Right cardiac atrium (tissue), 5 donors: ENCODE results near the gene RRP9. TPM values are rescaled to one million over a fixed set of nuclear protein-coding genes. Genes with fewer than 3 reads are reported as not detected.
A peak's percentile ranks its signal among the peaks of the same experiment; 100 is the strongest.

Experiments
- ATAC-seq, 2 donors: fragments of 200-7000 bp; cut with Tn5 transposase; one replicate each; pipeline versions ENCODE4 v1.8.0 to v1.9.1; 2020; ENCODE audit warnings: moderate library complexity in 2 of 2, mild to moderate bottlenecking in 1 of 2
- DNase-seq, 3 donors: peaks; one replicate each; pipeline ENCODE4 v3.0.0-alpha.2; 2020
- H3K27ac ChIP-seq: one replicate; pipeline ENCODE4 v1.5.1; 2013; ENCODE audit warnings: mild to moderate bottlenecking, low read length, control low read depth, moderate library complexity
- H3K27me3 ChIP-seq: one replicate; pipeline ENCODE4 v1.6.1; 2013; ENCODE audit not compliant: control insufficient read depth, insufficient read depth
- H3K4me1 ChIP-seq: one replicate; pipeline ENCODE4 v1.6.1; 2013; ENCODE audit warnings: low read length; ENCODE audit not compliant: control insufficient read depth, insufficient read depth
- H3K4me3 ChIP-seq: one replicate; pipeline ENCODE4 v1.5.1; 2013; ENCODE audit warnings: low read length, control low read depth
- H3K9me3 ChIP-seq: one replicate; pipeline ENCODE4 v1.6.1; 2013; ENCODE audit warnings: low read length; ENCODE audit not compliant: control insufficient read depth
- WGBS: extraction: QIAGEN DNeasy Blood & Tissue Kit; methylation state at CpG from one replicate; pipeline ENCODE4 v1.1.7; 2013; 5-methylcytosine and 5-hydroxymethylcytosine counted together
- intact Hi-C, 4 donors: fragments of 100-400 bp; cut with DNase I; formaldehyde crosslinking; loops; one replicate each; pipeline versions ENCODE4 v1.11.0 to v1.14.0; 2022 to 2023
- polyA plus RNA-seq: library from polyadenylated mRNA; stranded (reverse); fragments of 200-250 nt; gene quantifications from one replicate; pipeline ENCODE4 v1.2.3, GENCODE V29; 2013
- total RNA-seq, 4 donors: library from RNA; stranded (reverse); fragmentation: NEBNext Ultra II Directional; extraction: Animal tissue kit (Norgen Biotek cat#: 25700); gene quantifications; one replicate each; pipeline ENCODE4 v1.2.1, GENCODE V29; 2021
- donor health status: healthy with polysubstance abuse.
- donor health status: DM: no; HTN: yes; CAD: no.
- donor health status: DM: no; HTN: no; CAD: no.
- donor health status: DM: no; HTN: yes; CAD: no; lungs with severe emphysema.
- donor health status: DM: yes; HTN: yes; CAD: no.

The RRP9 gene
- total and polyA plus RNA-seq, 5 donors, result 7.0 to 13.9 (median 9.4) TPM

GRCh38 chr3:51962854-51963530 lies 21.3 kb upstream of the RRP9 start:
- peaks cover 33% of the 10 kb centered on the region for H3K4me1 ChIP-seq
- intact Hi-C loops, result no loop called here
- peak in 2 of 3 donors; percentile 63 to 78 for DNase-seq

GRCh38 chr3:51961602-51962569 lies 20.2 kb upstream of the RRP9 start:
- intact Hi-C loops, result no loop called here
- peak in 2 of 3 donors; percentile 74 to 82 for DNase-seq

More at GRCh38 chr3:51962854-51963530, 21.3 kb upstream of the RRP9 start:
- Histone ChIP-seq H3K27me3 (no peaks in the 10 kb centered on the region), H3K9me3 (no peaks in the 10 kb centered on the region), H3K27ac (peak overlapping the region; percentile 66), H3K4me3 (no peak overlapping the region)
- WGBS, result 67% methylated on average over 6 of the region's 6 CpGs
- peak in 1 of 2 donors; percentile 2 for ATAC-seq

GRCh38 chr3:51961011-51961410 lies 19.3 kb upstream of the RRP9 start:
- H3K4me1 ChIP-seq, result peaks cover 32% of the 10 kb centered on the region
- ATAC-seq (no peak), DNase-seq (peak in 2 of 3 donors; percentile 41 to 63)
- H3K27me3 ChIP-seq, result no peaks in the 10 kb centered on the region
- intact Hi-C loops, result no loop called here
- H3K27ac ChIP-seq, result no peak overlapping the region
- 91% methylated on average over 18 of the region's 18 CpGs for whole genome bisulfite sequencing
- no peaks in the 10 kb centered on the region for H3K9me3 ChIP-seq
- H3K4me3 ChIP-seq, result no peak overlapping the region

More at GRCh38 chr3:51961602-51962569, 20.2 kb upstream of the RRP9 start:
- ATAC-seq, result peak; percentile 41 to 62
- H3K9me3 ChIP-seq, result no peaks in the 10 kb centered on the region
- H3K4me1 ChIP-seq, result peaks cover 33% of the 10 kb centered on the region
- H3K27me3 ChIP-seq, result no peaks in the 10 kb centered on the region
- H3K4me3 ChIP-seq, result no peak overlapping the region
- H3K27ac ChIP-seq, result peak overlapping the region; percentile 66
- 56% methylated on average over 9 of the region's 9 CpGs for WGBS

GRCh38 chr3:51960386-51960785 lies 18.7 kb upstream of the RRP9 start:
- 81% methylated on average over 10 of the region's 10 CpGs for WGBS

GRCh38 chr3:51959651-51960050 lies 17.9 kb upstream of the RRP9 start:
- intact Hi-C loops, result no loop called here

More at GRCh38 chr3:51960386-51960785, 18.7 kb upstream of the RRP9 start:
- no peak overlapping the region for H3K4me3 ChIP-seq
- no peaks in the 10 kb centered on the region for H3K27me3 ChIP-seq
- H3K27ac ChIP-seq, result no peak overlapping the region
- ATAC-seq (no peak), DNase-seq (peak in 2 of 3 donors; percentile 61 to 69)
- no peaks in the 10 kb centered on the region for H3K9me3 ChIP-seq
- peaks cover 31% of the 10 kb centered on the region for H3K4me1 ChIP-seq
- intact Hi-C loops, result no loop called here

GRCh38 chr3:51958603-51959521 lies 17.2 kb upstream of the RRP9 start:
- H3K4me1 ChIP-seq, result peaks cover 17% of the 10 kb centered on the region

More at GRCh38 chr3:51959651-51960050, 17.9 kb upstream of the RRP9 start:
- Histone ChIP-seq H3K27ac (no peak overlapping the region), H3K9me3 (no peaks in the 10 kb centered on the region), H3K4me1 (peaks cover 24% of the 10 kb centered on the region), H3K4me3 (no peak overlapping the region), H3K27me3 (no peaks in the 10 kb centered on the region)
- 98% methylated on average over 7 of the region's 7 CpGs for WGBS
- DNase-seq (peak in 2 of 3 donors; percentile 31 to 51), ATAC-seq (no peak)

GRCh38 chr3:51957520-51958205 lies 16.0 kb upstream of the RRP9 start:
- 92% methylated on average over 15 of the region's 15 CpGs for WGBS
- Histone ChIP-seq H3K27ac (no peak overlapping the region), H3K27me3 (no peaks in the 10 kb centered on the region), H3K4me3 (no peak overlapping the region), H3K9me3 (no peaks in the 10 kb centered on the region), H3K4me1 (peaks cover 9% of the 10 kb centered on the region)
- ATAC-seq (no peak), DNase-seq (peak in 2 of 3 donors; percentile 53 to 61)
- intact Hi-C loops, result no loop called here

More at GRCh38 chr3:51958603-51959521, 17.2 kb upstream of the RRP9 start:
- H3K9me3 ChIP-seq, result no peaks in the 10 kb centered on the region
- ATAC-seq, result no peak
- H3K27ac ChIP-seq, result no peak overlapping the region
- no peaks in the 10 kb centered on the region for H3K27me3 ChIP-seq
- intact Hi-C loops, result no loop called here
- peak in 2 of 3 donors; percentile 41 to 42 for DNase-seq
- 93% methylated on average over 20 of the region's 20 CpGs for WGBS
- no peak overlapping the region for H3K4me3 ChIP-seq

GRCh38 chr3:51955893-51956770 lies 14.4 kb upstream of the RRP9 start:
- no peaks in the 10 kb centered on the region for H3K9me3 ChIP-seq
- no peaks in the 10 kb centered on the region for H3K27me3 ChIP-seq
- peaks cover 2% of the 10 kb centered on the region for H3K4me1 ChIP-seq
- ATAC-seq, result peak; percentile 78 to 83
- WGBS, result 3% methylated on average over 97 of the region's 97 CpGs
- intact Hi-C loops, result no loop called here
- H3K4me3 ChIP-seq, result peak overlapping the region; percentile 8
- DNase-seq, result peak; percentile 70 to 90 (median 88)
- peak overlapping the region; percentile 19 for H3K27ac ChIP-seq

GRCh38 chr3:51955175-51955892 lies 13.6 kb upstream of the RRP9 start, which contains the start of gene GPR62:
TSS of gene GPR62 (plus strand) at chr3:51955381. CDS start at chr3:51955653, 272 bp downstream.
- intact Hi-C loops, result no loop called here
- DNase-seq (peak in 1 of 3 donors; percentile 69), ATAC-seq (peak in 1 of 2 donors; percentile 15)
- Histone ChIP-seq H3K27me3 (no peaks in the 10 kb centered on the region), H3K4me3 (peak within 1 kb of the TSS; percentile 8), H3K4me1 (peaks cover 2% of the 10 kb centered on the region), H3K27ac (peak within 1 kb of the TSS; percentile 19), H3K9me3 (no peaks in the 10 kb centered on the region)
- WGBS, result 27% methylated on average over 33 of the region's 33 CpGs
